Measurements from ENCODE around the gene PROM1.

PROM1 gene

DNA sequence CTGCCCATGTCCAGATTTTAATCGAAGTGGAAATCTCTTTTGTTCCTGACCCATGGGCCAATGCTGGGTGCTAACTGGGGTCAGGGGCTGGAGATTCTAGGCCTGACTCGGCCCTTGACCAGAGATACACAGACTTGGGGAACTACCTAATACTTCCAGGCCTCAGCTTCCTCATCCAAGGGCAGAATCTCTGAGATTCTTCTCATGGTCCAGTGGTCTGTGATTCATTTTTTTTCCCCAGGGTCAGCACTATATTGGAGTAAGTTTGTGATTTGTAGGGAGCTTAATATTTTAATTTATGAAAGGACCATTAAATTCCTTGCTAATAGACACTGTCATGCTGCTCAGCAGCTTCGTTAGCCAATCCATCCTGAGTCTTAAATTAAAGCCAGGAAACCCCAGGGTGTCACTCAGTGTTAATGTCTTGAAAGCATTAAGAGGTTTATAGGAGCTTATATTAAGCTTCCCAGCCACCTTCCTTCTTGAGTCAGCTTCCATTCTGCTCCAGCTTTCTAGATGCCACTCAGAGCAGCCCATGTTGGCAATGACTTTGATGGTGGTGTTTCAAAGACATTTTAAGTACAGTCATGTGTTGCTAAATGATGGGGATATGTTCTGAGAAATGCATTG is 27.0 kb upstream of the PROM1 start:
- no peak for TF ChIP-seq ZNF362 (tag by site-specific recombination; IDR thresholded peaks at IDR 0.05)
- no peak for TF ChIP-seq ZNF518A (tag by site-specific recombination; conservative IDR thresholded peaks at IDR 0.05; ENCODE audit: low read depth)
- no peak for TF ChIP-seq ZNF510 (tag by site-specific recombination; IDR thresholded peaks at IDR 0.05; ENCODE audit: insufficient replicate concordance)
- TF ChIP-seq ZNF549 (tag by site-specific recombination; IDR thresholded peaks at IDR 0.05) = no peak
- TF ChIP-seq ZNF114 (tag by site-specific recombination; IDR thresholded peaks at IDR 0.05) = no peak
- TF ChIP-seq ZNF132 (tag by site-specific recombination; IDR thresholded peaks at IDR 0.05; ENCODE audit: borderline replicate concordance) = no peak
- no peak for TF ChIP-seq ZBTB48 (tag by site-specific recombination; IDR thresholded peaks at IDR 0.05)
- TF ChIP-seq ZSCAN4 (tag by site-specific recombination; IDR thresholded peaks at IDR 0.05) = no peak
- TF ChIP-seq ZNF558 (tag by site-specific recombination; IDR thresholded peaks at IDR 0.05) = no peak
- TF ChIP-seq ZNF324 (tag by site-specific recombination; IDR thresholded peaks at IDR 0.05) = no peak
- TF ChIP-seq, protein P1, sequence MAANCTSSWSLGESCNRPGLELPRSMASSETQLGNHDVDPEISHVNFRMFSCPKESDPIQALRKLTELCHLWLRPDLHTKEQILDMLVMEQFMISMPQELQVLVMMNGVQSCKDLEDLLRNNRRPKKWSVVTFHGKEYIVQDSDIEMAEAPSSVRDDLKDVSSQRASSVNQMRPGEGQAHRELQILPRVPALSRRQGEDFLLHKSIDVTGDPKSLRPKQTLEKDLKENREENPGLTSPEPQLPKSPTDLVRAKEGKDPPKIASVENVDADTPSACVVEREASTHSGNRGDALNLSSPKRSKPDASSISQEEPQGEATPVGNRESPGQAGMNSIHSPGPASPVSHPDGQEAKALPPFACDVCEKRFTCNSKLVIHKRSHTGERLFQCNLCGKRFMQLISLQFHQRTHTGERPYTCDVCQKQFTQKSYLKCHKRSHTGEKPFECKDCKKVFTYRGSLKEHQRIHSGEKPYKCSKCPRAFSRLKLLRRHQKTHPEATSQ (tag by site-specific recombination; IDR thresholded peaks at IDR 0.05) = no peak
- TF ChIP-seq ZNF140 (tag by site-specific recombination; IDR thresholded peaks at IDR 0.05) = no peak
- TF ChIP-seq, protein P2, sequence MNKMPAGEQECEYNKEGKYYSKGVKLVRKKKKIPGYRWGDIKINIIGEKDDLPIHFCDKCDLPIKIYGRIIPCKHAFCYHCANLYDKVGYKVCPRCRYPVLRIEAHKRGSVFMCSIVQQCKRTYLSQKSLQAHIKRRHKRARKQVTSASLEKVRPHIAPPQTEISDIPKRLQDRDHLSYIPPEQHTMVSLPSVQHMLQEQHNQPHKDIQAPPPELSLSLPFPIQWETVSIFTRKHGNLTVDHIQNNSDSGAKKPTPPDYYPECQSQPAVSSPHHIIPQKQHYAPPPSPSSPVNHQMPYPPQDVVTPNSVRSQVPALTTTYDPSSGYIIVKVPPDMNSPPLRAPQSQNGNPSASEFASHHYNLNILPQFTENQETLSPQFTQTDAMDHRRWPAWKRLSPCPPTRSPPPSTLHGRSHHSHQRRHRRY (tag by site-specific recombination; IDR thresholded peaks at IDR 0.05) = no peak
- no peak for TF ChIP-seq ZNF560 (tag by site-specific recombination; IDR thresholded peaks at IDR 0.05; ENCODE audit: borderline replicate concordance)
- no peak for TF ChIP-seq ZNF292 (tag by site-specific recombination; IDR thresholded peaks at IDR 0.05; ENCODE audit: borderline replicate concordance, low read depth)
- no peak for TF ChIP-seq ZNF391 (tag by site-specific recombination; IDR thresholded peaks at IDR 0.05; ENCODE audit: borderline replicate concordance, low read depth)
- H3K27ac ChIP-seq (ENCODE audit: extremely low read depth, low read depth, low read length) = no peak overlapping the region
- no peak overlapping the region for H3K4me3 ChIP-seq (ENCODE audit: low read depth, low read length)
- ChIA-PET CTCF (no interaction called here), POLR2A (no interaction called here)
- no peaks in the 10 kb centered on the region for H3K36me3 ChIP-seq (ENCODE audit: control insufficient read depth in 2 of 2, insufficient read depth in 1 of 2, low read length in 2 of 2)
- H3K4me1 ChIP-seq (ENCODE audit: control insufficient read depth, insufficient read depth, low read length) = no peaks in the 10 kb centered on the region
- H3K9me3 ChIP-seq (ENCODE audit: control insufficient read depth, insufficient read depth, low read depth, low read length) = no peaks in the 10 kb centered on the region
